GM12878 (cell line): ENCODE data around the gene MLF1. TPM values are rescaled to one million over a fixed set of nuclear protein-coding genes. Genes with fewer than 3 reads are reported as not detected.

Experiments
- ATAC-seq: fragments of 200-7000 bp; cut with Tn5 transposase; 3 replicates; pipeline ENCODE4 v1.9.1; 2020; ENCODE audit warnings: mild to moderate bottlenecking, moderate library complexity
- BruUV-seq: library from RNA; stranded (reverse); fragments of 400-500 nt; replicated peaks from 2 replicates; lab custom pipeline; 2021; lab: Mats Ljungman, UMichigan
- CTCF ChIA-PET: fragments of 300-600 bp; sonication (Branson Sonifier 250); formaldehyde crosslinking; extraction: SDS; loops from one replicate; lab custom pipeline; 2021; ENCODE audit warnings: inconsistent platforms; lab: Yijun Ruan, JAX
- POLR2A ChIA-PET: fragments of 350-600 bp; formaldehyde crosslinking; extraction: SDS; loops from one replicate; lab custom pipeline; 2021; ENCODE audit warnings: inconsistent platforms; lab: Charles Lee
- RAD21 ChIA-PET: fragments of 300-600 bp; sonication (Branson Sonifier 250); formaldehyde crosslinking; loops from one replicate; lab custom pipeline; 2023; ENCODE audit warnings: antibody characterized with exemption; ENCODE audit not compliant: unreplicated experiment; lab: Charles Lee
- SMC1A ChIA-PET: fragments of 300-600 bp; sonication (Branson Sonifier 250); formaldehyde crosslinking; loops from one replicate; lab custom pipeline; 2023; ENCODE audit not compliant: unreplicated experiment, uncharacterized antibody; lab: Charles Lee
- DNase-seq: peaks from one replicate; pipeline ENCODE4 v3.0.0-alpha.2; 2011; ENCODE audit warnings: low read depth, low spot score
- FAIRE-seq: peaks from 3 replicates; lab custom pipeline; 2011; peaks lifted over from hg19 to GRCh38; lab: Jason Lieb, UNC
- H2AFZ ChIP-seq: 2 replicates; pipeline ENCODE4 v1.6.0; 2011; ENCODE audit warnings: low read depth, low read length, control low read depth; ENCODE audit not compliant: control insufficient read depth
- H3K27ac ChIP-seq: 2 replicates; pipeline ENCODE4 v1.5.1; 2011; ENCODE audit warnings: control low read depth; ENCODE audit not compliant: control insufficient read depth, insufficient read depth
- H3K27me3 ChIP-seq, 2 experiments: replicated peaks in 1 of 2; 2 replicates each; pipeline versions ENCODE4 v1.6.0 to v1.6.1; 2011; ENCODE audit warnings: low read length in 1 of 2; ENCODE audit not compliant: control insufficient read depth in 2 of 2, insufficient read depth in 2 of 2
- H3K36me3 ChIP-seq, 2 experiments: 2 replicates each; pipeline ENCODE4 v1.5.1; 2011; ENCODE audit warnings: low read length in 1 of 2; ENCODE audit not compliant: control insufficient read depth in 2 of 2, insufficient read depth in 2 of 2
- H3K4me1 ChIP-seq: 2 replicates; pipeline ENCODE4 v1.6.1; 2011; ENCODE audit warnings: mild to moderate bottlenecking, low read length, moderate library complexity, mixed read lengths; ENCODE audit not compliant: control insufficient read depth, insufficient read depth
- H3K4me2 ChIP-seq: 2 replicates; pipeline ENCODE4 v1.6.0; 2011; ENCODE audit warnings: control low read depth; ENCODE audit not compliant: control insufficient read depth, insufficient read depth
- H3K4me3 ChIP-seq: fragments of 200-600 bp; sonication (generic); 2 replicates; pipeline ENCODE4 v1.5.1; 2016
- H3K79me2 ChIP-seq: 2 replicates; pipeline ENCODE4 v1.6.0; 2011; ENCODE audit warnings: low read length; ENCODE audit not compliant: control insufficient read depth, insufficient read depth
- H3K9ac ChIP-seq: 2 replicates; pipeline ENCODE4 v1.8.0; 2011; ENCODE audit warnings: low read length, control low read depth, mixed read lengths; ENCODE audit not compliant: control insufficient read depth, insufficient read depth
- H3K9me3 ChIP-seq: replicated peaks from 3 replicates; pipeline ENCODE4 v1.5.1; 2011; ENCODE audit warnings: mild to moderate bottlenecking, low read length; ENCODE audit not compliant: control insufficient read depth, insufficient read depth
- H4K20me1 ChIP-seq: 2 replicates; pipeline ENCODE4 v1.6.0; 2011; ENCODE audit not compliant: control insufficient read depth, insufficient read depth
- BRCA1 ChIP-seq: IDR thresholded peaks from 2 replicates; pipeline ENCODE4 v1.6.1; 2011; ENCODE audit warnings: low read depth, low read length, improper control_type of control experiment
- CBFB ChIP-seq: IDR thresholded peaks from 2 replicates; pipeline ENCODE4 v1.6.1; 2016; ENCODE audit warnings: antibody characterized with exemption, low read depth
- FOXK2 ChIP-seq: fragments of 450-650 bp; IDR thresholded peaks from 2 replicates; pipeline ENCODE4 v1.6.1; 2017; ENCODE audit warnings: mild to moderate bottlenecking, moderate library complexity
- HDAC6 ChIP-seq: fragments of 200-600 bp; sonication (generic); IDR thresholded peaks from one replicate; pipeline ENCODE4 v1.8.0; 2017; ENCODE audit warnings: antibody characterized with exemption; ENCODE audit not compliant: unreplicated experiment
- IKZF2 ChIP-seq, 2 experiments: fragments of 450-650 bp; IDR thresholded peaks; 2 replicates each; pipeline ENCODE4 v1.6.1; 2017; ENCODE audit warnings: mild to moderate bottlenecking in 2 of 2, moderate library complexity in 2 of 2
- MTA2 ChIP-seq: fragments of 450-650 bp; IDR thresholded peaks from 2 replicates; pipeline ENCODE4 v1.6.1; 2016; ENCODE audit warnings: low read depth, mild to moderate bottlenecking, moderate library complexity
- RBBP5 ChIP-seq: fragments of 200-600 bp; sonication (generic); conservative IDR thresholded peaks from 2 replicates; pipeline ENCODE4 v1.6.1; 2016
- SREBF2 ChIP-seq: IDR thresholded peaks from 2 replicates; pipeline ENCODE4 v1.6.1; 2012; ENCODE audit warnings: mild to moderate bottlenecking, low read length
- TARDBP ChIP-seq: IDR thresholded peaks from 2 replicates; pipeline ENCODE4 v1.6.1; 2016; ENCODE audit warnings: borderline replicate concordance
- WGBS: methylation state at CpG from one replicate; pipeline ENCODE4 v1.1.6; 2016; ENCODE audit warnings: low lambda C conversion rate; ENCODE audit not compliant: insufficient replicate concordance, insufficient coverage; ENCODE audit errors: missing lambda C conversion rate; 5-methylcytosine and 5-hydroxymethylcytosine counted together
- in situ Hi-C: fragments of 300-500 bp; cut with MboI; formaldehyde crosslinking; loops from 9 replicates; pipeline ENCODE4 v1.14.3; 2018; ENCODE audit warnings: mixed read lengths
- intact Hi-C: fragments of 100-400 bp; cut with micrococcal nuclease; formaldehyde crosslinking; loops from one replicate; pipeline ENCODE4 v1.14.2; 2022; ENCODE audit not compliant: unreplicated experiment
- polyA plus RNA-seq, 11 experiments: library from polyadenylated mRNA; depleted of rRNA in 4 of 11; unstranded in 6 of 11; stranded (reverse) in 5 of 11; fragments of >200 nt; fragmentation: Nextera tagmentation in 4 of 11; fragmentation: Illumina TruSeq in 1 of 11; extraction: Ambion mirVana in 4 of 11; extraction: Trizol in 1 of 11; gene quantifications; 1 replicate in 1 of 11; 2 replicates in 10 of 11; pipeline versions ENCODE4 v1.2.1 to v1.2.3, GENCODE V29; 2011 to 2016; ENCODE audit warnings: inconsistent platforms in 2 of 11, missing spikeins in 2 of 11, low read depth in 1 of 11
- total RNA-seq, 4 experiments: library from RNA; depleted of rRNA in 3 of 4; stranded (reverse); fragments of >200 nt in 3 of 4; fragmentation: Illumina TruSeq in 1 of 4; extraction: Trizol in 1 of 4; gene quantifications; 2 replicates each; pipeline versions ENCODE4 v1.2.1 to v1.2.3, GENCODE V29; 2013 to 2021
- TF ChIP-seq, protein P1 (sequence below): IDR thresholded peaks from 2 replicates; pipeline ENCODE4 v1.6.1; 2012; ENCODE audit warnings: low read depth, low read length, improper control_type of control experiment
- TF ChIP-seq, protein P2 (sequence below): IDR thresholded peaks from 2 replicates; pipeline ENCODE4 v1.6.1; 2011; ENCODE audit warnings: low read depth, low read length, improper control_type of control experiment, borderline replicate concordance
- TF ChIP-seq, protein P3 (sequence below): fragments of 150-350 bp; IDR thresholded peaks from 2 replicates; pipeline ENCODE4 v1.6.1; 2016; ENCODE audit warnings: low read depth, low read length
- TF ChIP-seq, protein P4 (sequence below): fragments of 450-650 bp; formaldehyde crosslinking; IDR thresholded peaks from 2 replicates; pipeline ENCODE4 v1.4.0; 2020; ENCODE audit warnings: mild to moderate bottlenecking, moderate library complexity

The MLF1 gene
- total and polyA plus RNA-seq, 10 of the 15 experiments (the other 5 are each of a cell fraction or from before 2014, with no cell fraction given) = 0.19 to 0.69 (median 0.40) TPM; not detected in 2

DNA sequence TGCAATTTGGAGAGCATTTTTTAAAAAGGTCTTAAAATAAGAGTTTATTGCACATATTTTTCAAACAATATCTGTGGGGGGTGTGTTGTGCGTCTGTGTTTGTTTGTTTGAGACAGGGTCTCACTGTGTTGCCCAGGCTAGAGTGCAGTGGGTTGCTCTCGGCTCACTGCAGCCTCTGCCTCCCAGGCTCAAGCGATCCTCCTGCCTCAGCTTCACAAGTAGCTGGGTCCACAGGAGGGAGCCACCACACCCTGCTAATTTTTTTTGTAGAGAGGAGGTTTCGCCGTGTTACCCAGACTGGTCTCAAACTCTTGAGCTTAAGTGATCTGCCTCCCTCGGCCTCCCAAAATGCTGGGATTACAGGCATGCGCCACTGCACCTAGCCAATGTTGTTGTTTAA lies 2.7 kb downstream of the MLF1 start:
- FAIRE-seq (no peak), DNase-seq (no peak), ATAC-seq (no peak)
- no TSS peak for BruUV-seq
- intact Hi-C loops (no loop called here), in situ Hi-C loops (no loop called here)
- ChIA-PET RAD21 (no interaction called here), POLR2A (no interaction called here), SMC1A (interaction anchor here (1.7 kb wide), 1 partner anchor 72 kb away, joined by 6 read pairs; the partner anchor contains the start of gene GFM1), CTCF (interaction anchor here (0.6 to 1.0 kb wide), 2 partner anchors 70 to 80 kb away, joined by 3 read pairs; partner anchors contain the start of gene GFM1)
- Histone ChIP-seq H3K4me2 (no peak overlapping the region), H3K27ac (no peak overlapping the region), H3K9me3 (no peaks in the 10 kb centered on the region), H3K4me1 (no peaks in the 10 kb centered on the region), H3K79me2 (no peaks in the 10 kb centered on the region), H3K9ac (no peak overlapping the region), H2AFZ (no peak overlapping the region), H3K36me3 (no peaks in the 10 kb centered on the region), H4K20me1 (no peaks in the 10 kb centered on the region), H3K4me3 (no peak overlapping the region), H3K27me3 (0 out of 4 replicates have a peak, but pooled peaks cover 0 to under 1% of the 10 kb centered on the region in 2 experiments)
- TF ChIP-seq, protein P1, sequence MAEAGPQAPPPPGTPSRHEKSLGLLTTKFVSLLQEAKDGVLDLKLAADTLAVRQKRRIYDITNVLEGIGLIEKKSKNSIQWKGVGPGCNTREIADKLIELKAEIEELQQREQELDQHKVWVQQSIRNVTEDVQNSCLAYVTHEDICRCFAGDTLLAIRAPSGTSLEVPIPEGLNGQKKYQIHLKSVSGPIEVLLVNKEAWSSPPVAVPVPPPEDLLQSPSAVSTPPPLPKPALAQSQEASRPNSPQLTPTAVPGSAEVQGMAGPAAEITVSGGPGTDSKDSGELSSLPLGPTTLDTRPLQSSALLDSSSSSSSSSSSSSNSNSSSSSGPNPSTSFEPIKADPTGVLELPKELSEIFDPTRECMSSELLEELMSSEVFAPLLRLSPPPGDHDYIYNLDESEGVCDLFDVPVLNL = no peak
- TF ChIP-seq CBFB (no peak), SREBF2 (no peak), MTA2 (no peak), TARDBP (no peak), RBBP5 (no peak), IKZF2 (IDR thresholded peaks at IDR 0.05) (no peak), BRCA1 (no peak), FOXK2 (no peak), HDAC6 (no peak)
- TF ChIP-seq, protein P2, sequence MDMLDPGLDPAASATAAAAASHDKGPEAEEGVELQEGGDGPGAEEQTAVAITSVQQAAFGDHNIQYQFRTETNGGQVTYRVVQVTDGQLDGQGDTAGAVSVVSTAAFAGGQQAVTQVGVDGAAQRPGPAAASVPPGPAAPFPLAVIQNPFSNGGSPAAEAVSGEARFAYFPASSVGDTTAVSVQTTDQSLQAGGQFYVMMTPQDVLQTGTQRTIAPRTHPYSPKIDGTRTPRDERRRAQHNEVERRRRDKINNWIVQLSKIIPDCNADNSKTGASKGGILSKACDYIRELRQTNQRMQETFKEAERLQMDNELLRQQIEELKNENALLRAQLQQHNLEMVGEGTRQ = no peak
- TF ChIP-seq, protein P3, sequence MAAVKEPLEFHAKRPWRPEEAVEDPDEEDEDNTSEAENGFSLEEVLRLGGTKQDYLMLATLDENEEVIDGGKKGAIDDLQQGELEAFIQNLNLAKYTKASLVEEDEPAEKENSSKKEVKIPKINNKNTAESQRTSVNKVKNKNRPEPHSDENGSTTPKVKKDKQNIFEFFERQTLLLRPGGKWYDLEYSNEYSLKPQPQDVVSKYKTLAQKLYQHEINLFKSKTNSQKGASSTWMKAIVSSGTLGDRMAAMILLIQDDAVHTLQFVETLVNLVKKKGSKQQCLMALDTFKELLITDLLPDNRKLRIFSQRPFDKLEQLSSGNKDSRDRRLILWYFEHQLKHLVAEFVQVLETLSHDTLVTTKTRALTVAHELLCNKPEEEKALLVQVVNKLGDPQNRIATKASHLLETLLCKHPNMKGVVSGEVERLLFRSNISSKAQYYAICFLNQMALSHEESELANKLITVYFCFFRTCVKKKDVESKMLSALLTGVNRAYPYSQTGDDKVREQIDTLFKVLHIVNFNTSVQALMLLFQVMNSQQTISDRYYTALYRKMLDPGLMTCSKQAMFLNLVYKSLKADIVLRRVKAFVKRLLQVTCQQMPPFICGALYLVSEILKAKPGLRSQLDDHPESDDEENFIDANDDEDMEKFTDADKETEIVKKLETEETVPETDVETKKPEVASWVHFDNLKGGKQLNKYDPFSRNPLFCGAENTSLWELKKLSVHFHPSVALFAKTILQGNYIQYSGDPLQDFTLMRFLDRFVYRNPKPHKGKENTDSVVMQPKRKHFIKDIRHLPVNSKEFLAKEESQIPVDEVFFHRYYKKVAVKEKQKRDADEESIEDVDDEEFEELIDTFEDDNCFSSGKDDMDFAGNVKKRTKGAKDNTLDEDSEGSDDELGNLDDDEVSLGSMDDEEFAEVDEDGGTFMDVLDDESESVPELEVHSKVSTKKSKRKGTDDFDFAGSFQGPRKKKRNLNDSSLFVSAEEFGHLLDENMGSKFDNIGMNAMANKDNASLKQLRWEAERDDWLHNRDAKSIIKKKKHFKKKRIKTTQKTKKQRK = no peak
- TF ChIP-seq, protein P4, sequence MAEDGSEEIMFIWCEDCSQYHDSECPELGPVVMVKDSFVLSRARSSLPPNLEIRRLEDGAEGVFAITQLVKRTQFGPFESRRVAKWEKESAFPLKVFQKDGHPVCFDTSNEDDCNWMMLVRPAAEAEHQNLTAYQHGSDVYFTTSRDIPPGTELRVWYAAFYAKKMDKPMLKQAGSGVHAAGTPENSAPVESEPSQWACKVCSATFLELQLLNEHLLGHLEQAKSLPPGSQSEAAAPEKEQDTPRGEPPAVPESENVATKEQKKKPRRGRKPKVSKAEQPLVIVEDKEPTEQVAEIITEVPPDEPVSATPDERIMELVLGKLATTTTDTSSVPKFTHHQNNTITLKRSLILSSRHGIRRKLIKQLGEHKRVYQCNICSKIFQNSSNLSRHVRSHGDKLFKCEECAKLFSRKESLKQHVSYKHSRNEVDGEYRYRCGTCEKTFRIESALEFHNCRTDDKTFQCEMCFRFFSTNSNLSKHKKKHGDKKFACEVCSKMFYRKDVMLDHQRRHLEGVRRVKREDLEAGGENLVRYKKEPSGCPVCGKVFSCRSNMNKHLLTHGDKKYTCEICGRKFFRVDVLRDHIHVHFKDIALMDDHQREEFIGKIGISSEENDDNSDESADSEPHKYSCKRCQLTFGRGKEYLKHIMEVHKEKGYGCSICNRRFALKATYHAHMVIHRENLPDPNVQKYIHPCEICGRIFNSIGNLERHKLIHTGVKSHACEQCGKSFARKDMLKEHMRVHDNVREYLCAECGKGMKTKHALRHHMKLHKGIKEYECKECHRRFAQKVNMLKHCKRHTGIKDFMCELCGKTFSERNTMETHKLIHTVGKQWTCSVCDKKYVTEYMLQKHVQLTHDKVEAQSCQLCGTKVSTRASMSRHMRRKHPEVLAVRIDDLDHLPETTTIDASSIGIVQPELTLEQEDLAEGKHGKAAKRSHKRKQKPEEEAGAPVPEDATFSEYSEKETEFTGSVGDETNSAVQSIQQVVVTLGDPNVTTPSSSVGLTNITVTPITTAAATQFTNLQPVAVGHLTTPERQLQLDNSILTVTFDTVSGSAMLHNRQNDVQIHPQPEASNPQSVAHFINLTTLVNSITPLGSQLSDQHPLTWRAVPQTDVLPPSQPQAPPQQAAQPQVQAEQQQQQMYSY (CRISPR knock-in tag) = no peak
- 59% methylated on average over 7 of the region's 7 CpGs for WGBS
